NCI-H345 treated with DMSO at 0.1 percent for 48 hours (cell line): Measurements from ENCODE around the gene ETNK2.

Experiments
- DNase-seq: peaks from one replicate; lab custom pipeline; 2025; ENCODE audit not compliant: unreplicated experiment; lab: John Stamatoyannopoulos, UW

ETNK2 gene

GRCh38 chr1:204083491-204083890, 68.4 kb downstream of the ETNK2 start:
- DNase-seq, result no peak

GRCh38 chr1:204081791-204082513, 69.9 kb downstream of the ETNK2 start:
- no peak for DNase-seq

GRCh38 chr1:204081164-204081790, 70.6 kb downstream of the ETNK2 start:
- DNase-seq, result no peak
